ENCODE results near the gene ZFPM1. TPM values are rescaled to one million over a fixed set of nuclear protein-coding genes. Genes with fewer than 3 reads are reported as not detected.

The ZFPM1 gene
- total RNA-seq, 6 experiments from 2014 or later: 4.5 to 6.4 (median 5.1) TPM

GRCh38 chr16:88458039-88458772, 5.1 kb downstream of the ZFPM1 start:
- no peak for TF ChIP-seq CTCF (IDR thresholded peaks at IDR 0.05)
- Mint-ChIP-seq H3K36me3 (ENCODE audit: low read depth) (no peaks in the 10 kb centered on the region), H3K9me3 (no peaks in the 10 kb centered on the region), H3K27ac (no peak overlapping the region), H3K27me3 (ENCODE audit: insufficient read depth) (peaks cover 2% of the 10 kb centered on the region), H3K4me3 (no peak overlapping the region), H3K4me1 (ENCODE audit: low read depth) (peaks cover 19% of the 10 kb centered on the region)
- no peak for DNase-seq

GRCh38 chr16:88458773-88459235, 5.7 kb downstream of the ZFPM1 start:
- Mint-ChIP-seq H3K4me3 (no peak overlapping the region), H3K36me3 (ENCODE audit: low read depth) (no peaks in the 10 kb centered on the region), H3K27ac (no peak overlapping the region), H3K9me3 (no peaks in the 10 kb centered on the region), H3K27me3 (ENCODE audit: insufficient read depth) (peaks cover 2% of the 10 kb centered on the region), H3K4me1 (ENCODE audit: low read depth) (peaks cover 19% of the 10 kb centered on the region)
- no peak for TF ChIP-seq CTCF (IDR thresholded peaks at IDR 0.05)
- DNase-seq: no peak

GRCh38 chr16:88459366-88460073, 6.4 kb downstream of the ZFPM1 start:
- no peak overlapping the region for H3K4me3 Mint-ChIP-seq
- no peaks in the 10 kb centered on the region for H3K9me3 Mint-ChIP-seq
- no peak for TF ChIP-seq CTCF (IDR thresholded peaks at IDR 0.05)
- H3K4me1 Mint-ChIP-seq (ENCODE audit: low read depth): peaks cover 18% of the 10 kb centered on the region
- H3K27me3 Mint-ChIP-seq (ENCODE audit: insufficient read depth): peaks cover 2% of the 10 kb centered on the region
- DNase-seq: no peak
- no peak overlapping the region for H3K27ac Mint-ChIP-seq
- no peaks in the 10 kb centered on the region for H3K36me3 Mint-ChIP-seq (ENCODE audit: low read depth)

GRCh38 chr16:88460496-88461330, 7.6 kb downstream of the ZFPM1 start:
- Mint-ChIP-seq H3K27me3 (ENCODE audit: insufficient read depth) (no peaks in the 10 kb centered on the region; the same call in 1 of the 2 replicates), H3K36me3 (ENCODE audit: low read depth) (no peaks in the 10 kb centered on the region), H3K27ac (no peak overlapping the region), H3K4me1 (ENCODE audit: low read depth) (peaks cover 11% of the 10 kb centered on the region), H3K9me3 (no peaks in the 10 kb centered on the region), H3K4me3 (no peak overlapping the region)
- DNase-seq: no peak
- TF ChIP-seq CTCF (IDR thresholded peaks at IDR 0.05): no peak
